IMR-90 (cell line): ENCODE data around the gene CDC42EP5. TPM values are rescaled to one million over a fixed set of nuclear protein-coding genes. Genes with fewer than 3 reads are reported as not detected.
A peak's percentile ranks its signal among the peaks of the same experiment; 100 is the strongest.

ENCODE experiments used
- ATAC-seq: fragments of 200-7000 bp; cut with Tn5 transposase; 2 replicates; pipeline ENCODE4 v1.9.1; 2020; ENCODE audit warnings: low read depth, mild to moderate bottlenecking, moderate library complexity
- BruUV-seq: library from RNA; stranded (reverse); fragments of 400-500 nt; replicated peaks from 2 replicates; lab custom pipeline; 2021; lab: Mats Ljungman, UMichigan
- CTCF ChIA-PET: fragments of 300-600 bp; formaldehyde crosslinking; extraction: SDS; loops from one replicate; lab custom pipeline; 2021; ENCODE audit warnings: antibody characterized with exemption; lab: Yijun Ruan, JAX
- POLR2A ChIA-PET: fragments of 300-600 bp; sonication (Branson Sonifier 250); formaldehyde crosslinking; loops from one replicate; lab custom pipeline; 2022; ENCODE audit warnings: antibody characterized with exemption; ENCODE audit not compliant: unreplicated experiment; lab: Charles Lee
- DNase-seq: peaks from one replicate; pipeline ENCODE4 v3.0.0; 2013
- H2AFZ ChIP-seq: replicated peaks from 2 replicates; pipeline ENCODE3; 2013; ENCODE audit warnings: low read length, mild to moderate bottlenecking; ENCODE audit not compliant: poor library complexity
- H2AK5ac ChIP-seq: 2 replicates; pipeline ENCODE4 v1.6.1; 2013; ENCODE audit warnings: low read depth, low read length, inconsistent platforms
- H2AK9ac ChIP-seq: replicated peaks from 2 replicates; pipeline ENCODE3; 2013; ENCODE audit warnings: mild to moderate bottlenecking, low read depth, low read length, moderate library complexity; ENCODE audit not compliant: poor library complexity
- H2BK120ac ChIP-seq: 2 replicates; pipeline ENCODE4 v1.6.1; 2013; ENCODE audit warnings: low read depth, low read length, inconsistent platforms
- H2BK15ac ChIP-seq: 3 replicates; pipeline ENCODE4 v1.6.1; 2013; ENCODE audit warnings: low read depth, low read length, inconsistent platforms
- H2BK20ac ChIP-seq: 2 replicates; pipeline ENCODE4 v1.6.1; 2013; ENCODE audit warnings: low read depth, mild to moderate bottlenecking, inconsistent platforms, low read length, moderate library complexity
- H2BK5ac ChIP-seq: 2 replicates; pipeline ENCODE4 v1.6.1; 2013; ENCODE audit warnings: mild to moderate bottlenecking, low read depth, low read length, inconsistent platforms; ENCODE audit not compliant: poor library complexity, severe bottlenecking
- H3K14ac ChIP-seq: replicated peaks from 2 replicates; pipeline ENCODE4 v1.6.1; 2013; ENCODE audit warnings: low read depth, low read length, inconsistent platforms
- H3K18ac ChIP-seq: 2 replicates; pipeline ENCODE4 v1.6.1; 2013; ENCODE audit warnings: low read depth, low read length, control low read depth
- H3K23ac ChIP-seq: 2 replicates; pipeline ENCODE4 v1.6.1; 2013; ENCODE audit warnings: low read depth, low read length, inconsistent platforms
- H3K27ac ChIP-seq: 2 replicates; pipeline ENCODE4 v1.5.1; 2013; ENCODE audit warnings: mild to moderate bottlenecking, control low read depth, low read length; ENCODE audit not compliant: insufficient read depth
- H3K27me3 ChIP-seq: 2 replicates; pipeline ENCODE4 v1.6.1; 2013; ENCODE audit warnings: low read length; ENCODE audit not compliant: control insufficient read depth, insufficient read depth
- H3K36me3 ChIP-seq: 2 replicates; pipeline ENCODE4 v1.6.1; 2013; ENCODE audit warnings: low read length, mixed read lengths; ENCODE audit not compliant: control insufficient read depth, insufficient read depth
- H3K4ac ChIP-seq: 2 replicates; pipeline ENCODE4 v1.6.1; 2013; ENCODE audit warnings: low read depth, low read length, inconsistent platforms
- H3K4me1 ChIP-seq: 2 replicates; pipeline ENCODE4 v1.6.1; 2013; ENCODE audit warnings: low read length, mixed read lengths; ENCODE audit not compliant: control insufficient read depth, insufficient read depth
- H3K4me2 ChIP-seq: 2 replicates; pipeline ENCODE4 v1.6.1; 2013; ENCODE audit warnings: low read depth, mild to moderate bottlenecking, control low read depth, low read length, moderate library complexity
- H3K4me3 ChIP-seq: 2 replicates; pipeline ENCODE4 v1.5.1; 2013; ENCODE audit warnings: low read depth, mild to moderate bottlenecking, control low read depth, low read length, moderate library complexity; ENCODE audit not compliant: insufficient read depth
- H3K56ac ChIP-seq: 2 replicates; pipeline ENCODE4 v1.6.1; 2013; ENCODE audit warnings: low read length, inconsistent platforms; ENCODE audit not compliant: insufficient read depth; ENCODE audit errors: extremely low read depth
- H3K79me1 ChIP-seq, 2 experiments: 2 replicates each; pipeline ENCODE4 v1.6.1; 2013; ENCODE audit warnings: low read length in 2 of 2, inconsistent platforms in 1 of 2, low read depth in 1 of 2
- H3K9ac ChIP-seq: 2 replicates; pipeline ENCODE4 v1.6.1; 2013; ENCODE audit warnings: low read depth, low read length, control low read depth
- H3K9me1 ChIP-seq: 2 replicates; pipeline ENCODE4 v1.6.1; 2013; ENCODE audit warnings: low read length, inconsistent platforms; ENCODE audit not compliant: insufficient read depth
- H3K9me3 ChIP-seq: 2 replicates; pipeline ENCODE4 v1.6.1; 2013; ENCODE audit warnings: low read length; ENCODE audit not compliant: control insufficient read depth, insufficient read depth
- H4K20me1 ChIP-seq: 2 replicates; pipeline ENCODE4 v1.6.1; 2013; ENCODE audit warnings: low read length, inconsistent platforms; ENCODE audit not compliant: insufficient read depth
- H4K5ac ChIP-seq: 2 replicates; pipeline ENCODE4 v1.6.1; 2013; ENCODE audit warnings: mild to moderate bottlenecking, low read depth, low read length, control low read depth
- H4K8ac ChIP-seq, 2 experiments: 2 replicates each; pipeline ENCODE4 v1.6.1; 2013; ENCODE audit warnings: low read depth in 2 of 2, low read length in 2 of 2, control low read depth in 1 of 2, inconsistent platforms in 1 of 2
- H4K91ac ChIP-seq: 2 replicates; pipeline ENCODE4 v1.6.1; 2013; ENCODE audit warnings: low read depth, low read length, inconsistent platforms; ENCODE audit not compliant: insufficient read depth
- MAFK ChIP-seq: IDR thresholded peaks from 2 replicates; pipeline ENCODE4 v1.6.1; 2012; ENCODE audit warnings: low read depth, low read length, improper control_type of control experiment
- MXI1 ChIP-seq: IDR thresholded peaks from 2 replicates; pipeline ENCODE4 v1.6.1; 2012; ENCODE audit warnings: low read depth, mild to moderate bottlenecking, low read length, moderate library complexity, borderline replicate concordance
- WGBS, 2 experiments: methylation state at CpG; one replicate each; pipeline versions ENCODE4 v1.1.5 to v1.1.7; 2013; ENCODE audit warnings: missing lambda C conversion rate in 2 of 2; ENCODE audit not compliant: insufficient read length in 1 of 2; ENCODE audit errors: extremely low coverage in 2 of 2; 5-methylcytosine and 5-hydroxymethylcytosine counted together
- dilution Hi-C: fragments of 300-500 bp; cut with HindIII; formaldehyde crosslinking; loops from one replicate; pipeline ENCODE4 v1.14.3; 2018; ENCODE audit warnings: low sequenced_read_pairs; ENCODE audit not compliant: unreplicated experiment
- in situ Hi-C: fragments of 300-500 bp; cut with MboI; formaldehyde crosslinking; loops from 3 replicates; pipeline ENCODE4 v1.14.3; 2019; ENCODE audit warnings: low sequenced_read_pairs, inconsistent platforms, mixed read lengths
- intact Hi-C: fragments of 100-400 bp; cut with micrococcal nuclease; formaldehyde crosslinking; loops from 2 replicates; pipeline ENCODE4 v1.10.0; 2022
- polyA plus RNA-seq, 3 experiments: library from polyadenylated mRNA; depleted of rRNA; stranded (reverse); fragments of >200 nt; gene quantifications; 2 replicates each; pipeline ENCODE4 v1.2.3, GENCODE V29; 2012; ENCODE audit warnings: low replicate concordance in 1 of 3
- total RNA-seq: library from RNA; depleted of rRNA; stranded (reverse); fragments of >200 nt; gene quantifications from 2 replicates; pipeline ENCODE4 v1.2.3, GENCODE V29; 2012

Gene CDC42EP5
- total and polyA plus RNA-seq, 2 of the 4 experiments (the other 2 are of a cell fraction): 7.2 to 25.3 TPM

- ChIA-PET POLR2A (no interaction called here), CTCF (no interaction called here)
- no peak overlapping the region for H3K4ac ChIP-seq
- BruUV-seq: no TSS peak
- TF ChIP-seq MXI1 (no peak), MAFK (peak; percentile 56)
- H3K36me3 ChIP-seq: peaks cover 55% of the 10 kb centered on the region
- in situ Hi-C loops: loop anchor here (10.0 to 25.0 kb wide), 6 partner anchors 247 to 1686 kb away; partner anchors contain the start of genes NAT14, NDUFA3, OSCAR and PRPF31
- no peak overlapping the region for H4K5ac ChIP-seq
- no peak for DNase-seq
- H4K8ac ChIP-seq: no peak overlapping the region
- H2BK5ac ChIP-seq: no peak overlapping the region
- peaks cover 25 to 69% of the 10 kb centered on the region in 2 experiments for H3K79me1 ChIP-seq
- H3K4me3 ChIP-seq: no peak overlapping the region
- 0 out of 2 replicates have a peak overlapping the region, but pooled peaks have one; percentile 15 for H3K27ac ChIP-seq
- H2BK15ac ChIP-seq: no peak overlapping the region
- H2AK5ac ChIP-seq: no peak overlapping the region
- no peaks in the 10 kb centered on the region for H3K9me3 ChIP-seq
- H3K4me2 ChIP-seq: no peak overlapping the region; the same call in 1 of the 2 replicates
- 100% methylated on average over 1 of the region's 9 CpGs; no CpG with 5 or more reads in 1 of the 2 experiments for WGBS, 2 experiments
- H4K91ac ChIP-seq: no peak overlapping the region
- H3K9me1 ChIP-seq: peaks cover 6% of the 10 kb centered on the region; the same call in 1 of the 2 replicates
- peaks cover 6% of the 10 kb centered on the region for H3K4me1 ChIP-seq
- peaks cover 73% of the 10 kb centered on the region for H4K20me1 ChIP-seq
- H3K27me3 ChIP-seq: no peaks in the 10 kb centered on the region
- no peak overlapping the region for H3K9ac ChIP-seq
- H2BK20ac ChIP-seq: no peak overlapping the region
- no peak overlapping the region for H2AK9ac ChIP-seq
- no peak overlapping the region for H3K23ac ChIP-seq
- no peak for ATAC-seq
- no peak overlapping the region for H3K14ac ChIP-seq
- dilution Hi-C loops: no loop called here
- no peak overlapping the region for H2AFZ ChIP-seq
- no peak overlapping the region for H3K56ac ChIP-seq
- H3K18ac ChIP-seq: no peak overlapping the region
- no peak overlapping the region for H2BK120ac ChIP-seq
- intact Hi-C loops: no loop called here
Measured at GRCh38 chr19:54451331-54451871, 21.7 kb downstream of the CDC42EP5 start.
